Neutrophil (primary cell): Measurements from ENCODE around the gene EPHB6.

ENCODE experiments used
- H3K27ac ChIP-seq: fragments of 200-600 bp; sonication (generic); 2 replicates; pipeline ENCODE4 v1.5.1; 2016; ENCODE audit warnings: mild to moderate bottlenecking, moderate library complexity
- H3K27me3 ChIP-seq: fragments of 200-600 bp; sonication (generic); 2 replicates; pipeline ENCODE4 v1.6.0; 2016; ENCODE audit warnings: mild to moderate bottlenecking
- H3K36me3 ChIP-seq: fragments of 200-600 bp; sonication (generic); 2 replicates; pipeline ENCODE4 v1.5.1; 2017
- H3K4me1 ChIP-seq, 2 experiments: fragments of 200-600 bp in 1 of 2; sonication (generic) in 1 of 2; 1 replicate in 1 of 2; 2 replicates in 1 of 2; pipeline versions ENCODE4 v1.5.1 to v1.6.1; 2013 to 2016; ENCODE audit warnings: low read depth in 1 of 2, low read length in 1 of 2, mild to moderate bottlenecking in 1 of 2, moderate library complexity in 1 of 2; ENCODE audit not compliant: control insufficient read depth in 1 of 2, insufficient read depth in 1 of 2
- H3K4me3 ChIP-seq, 2 experiments: fragments of 200-600 bp in 1 of 2; sonication (generic) in 1 of 2; 1 replicate in 1 of 2; 2 replicates in 1 of 2; pipeline ENCODE4 v1.5.1; 2013 to 2016; ENCODE audit warnings: low read depth in 1 of 2, low read length in 1 of 2, mild to moderate bottlenecking in 1 of 2, moderate library complexity in 1 of 2
- H3K9me3 ChIP-seq: fragments of 200-600 bp; sonication (generic); 2 replicates; pipeline ENCODE4 v1.5.1; 2016
- CTCF ChIP-seq: fragments of 200-600 bp; sonication (generic); IDR thresholded peaks from 2 replicates; pipeline ENCODE4 v1.5.1; 2016; ENCODE audit warnings: antibody characterized with exemption

EPHB6 gene

GRCh38 chr7:142890874-142891485 is 36.1 kb downstream of the EPHB6 start:
- Histone ChIP-seq H3K9me3 (no peaks in the 10 kb centered on the region), H3K27me3 (no peaks in the 10 kb centered on the region), H3K27ac (no peak overlapping the region), H3K36me3 (no peaks in the 10 kb centered on the region), H3K4me3 (no peak overlapping the region), H3K4me1 (no peaks in the 10 kb centered on the region)
- TF ChIP-seq CTCF = no peak

- no peaks in the 10 kb centered on the region for H3K4me1 ChIP-seq
- TF ChIP-seq CTCF = no peak
- H3K27me3 ChIP-seq = no peaks in the 10 kb centered on the region
- H3K36me3 ChIP-seq = no peaks in the 10 kb centered on the region
- H3K27ac ChIP-seq = no peak overlapping the region
- no peaks in the 10 kb centered on the region for H3K9me3 ChIP-seq
- no peak overlapping the region for H3K4me3 ChIP-seq
These were observed 36.7 kb downstream of the EPHB6 start for GRCh38 chr7:142891490-142892082.

GRCh38 chr7:142892951-142893350 is 38.1 kb downstream of the EPHB6 start:
- TF ChIP-seq CTCF = no peak
- H3K4me3 ChIP-seq = no peak overlapping the region
- H3K27ac ChIP-seq = no peak overlapping the region
- no peaks in the 10 kb centered on the region for H3K36me3 ChIP-seq
- no peaks in the 10 kb centered on the region for H3K27me3 ChIP-seq
- no peaks in the 10 kb centered on the region for H3K9me3 ChIP-seq
- no peaks in the 10 kb centered on the region for H3K4me1 ChIP-seq

- Histone ChIP-seq H3K36me3 (no peaks in the 10 kb centered on the region), H3K27ac (no peak overlapping the region), H3K4me1 (no peaks in the 10 kb centered on the region), H3K9me3 (no peaks in the 10 kb centered on the region), H3K27me3 (no peaks in the 10 kb centered on the region), H3K4me3 (no peak overlapping the region)
- TF ChIP-seq CTCF = no peak
These were observed 39.5 kb downstream of the EPHB6 start for GRCh38 chr7:142894112-142894984.

GRCh38 chr7:142894985-142895593 is 40.2 kb downstream of the EPHB6 start:
- no peak overlapping the region for H3K27ac ChIP-seq
- H3K36me3 ChIP-seq = no peaks in the 10 kb centered on the region
- no peaks in the 10 kb centered on the region for H3K9me3 ChIP-seq
- H3K4me3 ChIP-seq = no peak overlapping the region
- H3K4me1 ChIP-seq = no peaks in the 10 kb centered on the region
- H3K27me3 ChIP-seq = no peaks in the 10 kb centered on the region
- TF ChIP-seq CTCF = no peak
